ENCODE results near the gene IGSF22.

IGSF22 gene

DNA sequence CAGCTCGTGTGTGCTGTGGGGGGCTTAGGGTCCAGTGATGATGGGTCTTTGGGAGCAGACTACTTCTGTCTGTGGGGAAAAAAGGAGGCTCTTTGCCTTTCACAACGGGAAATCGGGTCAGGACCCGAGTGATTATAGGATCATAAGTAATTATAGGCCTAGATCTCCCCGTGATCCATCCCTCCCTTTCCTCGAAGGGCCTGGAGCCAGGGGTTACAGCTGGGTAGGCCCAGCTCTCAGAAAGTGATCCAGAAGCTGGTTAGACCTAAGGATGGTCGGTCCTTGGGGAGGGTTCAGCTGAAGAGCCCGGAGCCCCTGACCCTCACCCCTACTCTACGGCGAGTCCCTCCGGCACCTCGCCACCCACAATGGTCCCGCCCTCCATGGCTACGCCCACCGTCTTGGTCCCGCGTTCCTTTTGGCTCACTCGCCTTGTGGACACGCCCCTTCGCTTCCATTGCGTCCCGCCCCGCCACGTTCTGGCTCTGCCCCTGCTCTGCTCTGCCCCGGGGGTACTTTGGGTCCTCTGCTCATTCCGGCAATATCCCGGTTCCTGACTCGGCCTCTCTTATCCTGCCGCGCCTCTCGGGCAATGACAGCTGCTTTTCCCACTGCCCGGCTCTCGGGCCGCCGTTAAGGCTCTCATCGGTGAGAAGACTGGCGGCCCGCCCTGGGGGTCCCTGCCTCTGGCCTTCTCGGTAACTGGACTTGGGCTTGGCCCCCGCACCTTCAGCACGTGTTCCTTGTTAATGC, 5.0 kb downstream of the IGSF22 start (continued):
- TF ChIP-seq ZNF529 (tag by site-specific recombination; IDR thresholded peaks at IDR 0.05; ENCODE audit: insufficient replicate concordance) (no peak), ZBTB21 (tag by site-specific recombination; IDR thresholded peaks at IDR 0.05) (no peak), ZNF600 (tag by site-specific recombination; IDR thresholded peaks at IDR 0.05) (peak; percentile 92), ZNF664 (tag by site-specific recombination; IDR thresholded peaks at IDR 0.05) (no peak), ZEB2 (tag by site-specific recombination; IDR thresholded peaks at IDR 0.05) (no peak), SP7 (tag by site-specific recombination; IDR thresholded peaks at IDR 0.05) (peak; percentile 57), ZNF350 (tag by site-specific recombination; IDR thresholded peaks at IDR 0.05) (no peak), ZNF677 (tag by site-specific recombination; IDR thresholded peaks at IDR 0.05) (no peak), ZBTB1 (tag by site-specific recombination; IDR thresholded peaks at IDR 0.05) (no peak), ZNF112 (tag by site-specific recombination; IDR thresholded peaks at IDR 0.05) (no peak), ZFHX2 (tag by site-specific recombination; conservative IDR thresholded peaks at IDR 0.05) (peak; percentile 51; the same call in 1 of the 2 replicates), BCL11A (tag by site-specific recombination; IDR thresholded peaks at IDR 0.05; ENCODE audit: low read depth) (no peak), KLF16 (tag by site-specific recombination; IDR thresholded peaks at IDR 0.05) (no peak), ZNF549 (tag by site-specific recombination; IDR thresholded peaks at IDR 0.05) (no peak), ZNF473 (tag by site-specific recombination; IDR thresholded peaks at IDR 0.05) (no peak), EGR2 (tag by site-specific recombination; IDR thresholded peaks at IDR 0.05; ENCODE audit: low read depth) (peak; percentile 19; the same call in 1 of the 2 replicates), ZBTB8A (tag by site-specific recombination; IDR thresholded peaks at IDR 0.05) (no peak), ZNF571 (tag by site-specific recombination; IDR thresholded peaks at IDR 0.05) (no peak), ZNF121 (tag by site-specific recombination; IDR thresholded peaks at IDR 0.05) (no peak), KLF9 (tag by site-specific recombination; IDR thresholded peaks at IDR 0.05; ENCODE audit: low read depth) (peak; percentile 74)
- TF ChIP-seq, protein P1, sequence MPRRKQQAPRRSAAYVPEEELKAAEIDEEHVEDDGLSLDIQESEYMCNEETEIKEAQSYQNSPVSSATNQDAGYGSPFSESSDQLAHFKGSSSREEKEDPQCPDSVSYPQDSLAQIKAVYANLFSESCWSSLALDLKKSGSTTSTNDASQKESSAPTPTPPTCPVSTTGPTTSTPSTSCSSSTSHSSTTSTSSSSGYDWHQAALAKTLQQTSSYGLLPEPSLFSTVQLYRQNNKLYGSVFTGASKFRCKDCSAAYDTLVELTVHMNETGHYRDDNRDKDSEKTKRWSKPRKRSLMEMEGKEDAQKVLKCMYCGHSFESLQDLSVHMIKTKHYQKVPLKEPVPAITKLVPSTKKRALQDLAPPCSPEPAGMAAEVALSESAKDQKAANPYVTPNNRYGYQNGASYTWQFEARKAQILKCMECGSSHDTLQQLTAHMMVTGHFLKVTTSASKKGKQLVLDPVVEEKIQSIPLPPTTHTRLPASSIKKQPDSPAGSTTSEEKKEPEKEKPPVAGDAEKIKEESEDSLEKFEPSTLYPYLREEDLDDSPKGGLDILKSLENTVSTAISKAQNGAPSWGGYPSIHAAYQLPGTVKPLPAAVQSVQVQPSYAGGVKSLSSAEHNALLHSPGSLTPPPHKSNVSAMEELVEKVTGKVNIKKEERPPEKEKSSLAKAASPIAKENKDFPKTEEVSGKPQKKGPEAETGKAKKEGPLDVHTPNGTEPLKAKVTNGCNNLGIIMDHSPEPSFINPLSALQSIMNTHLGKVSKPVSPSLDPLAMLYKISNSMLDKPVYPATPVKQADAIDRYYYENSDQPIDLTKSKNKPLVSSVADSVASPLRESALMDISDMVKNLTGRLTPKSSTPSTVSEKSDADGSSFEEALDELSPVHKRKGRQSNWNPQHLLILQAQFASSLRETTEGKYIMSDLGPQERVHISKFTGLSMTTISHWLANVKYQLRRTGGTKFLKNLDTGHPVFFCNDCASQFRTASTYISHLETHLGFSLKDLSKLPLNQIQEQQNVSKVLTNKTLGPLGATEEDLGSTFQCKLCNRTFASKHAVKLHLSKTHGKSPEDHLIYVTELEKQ (tag by site-specific recombination; IDR thresholded peaks at IDR 0.05; ENCODE audit: borderline replicate concordance): no peak
- TF ChIP-seq, protein P2, sequence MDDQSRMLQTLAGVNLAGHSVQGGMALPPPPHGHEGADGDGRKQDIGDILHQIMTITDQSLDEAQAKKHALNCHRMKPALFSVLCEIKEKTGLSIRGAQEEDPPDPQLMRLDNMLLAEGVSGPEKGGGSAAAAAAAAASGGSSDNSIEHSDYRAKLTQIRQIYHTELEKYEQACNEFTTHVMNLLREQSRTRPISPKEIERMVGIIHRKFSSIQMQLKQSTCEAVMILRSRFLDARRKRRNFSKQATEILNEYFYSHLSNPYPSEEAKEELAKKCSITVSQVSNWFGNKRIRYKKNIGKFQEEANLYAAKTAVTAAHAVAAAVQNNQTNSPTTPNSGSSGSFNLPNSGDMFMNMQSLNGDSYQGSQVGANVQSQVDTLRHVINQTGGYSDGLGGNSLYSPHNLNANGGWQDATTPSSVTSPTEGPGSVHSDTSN (CRISPR knock-in tag; IDR thresholded peaks at IDR 0.05): no peak
- TF ChIP-seq, protein P3, sequence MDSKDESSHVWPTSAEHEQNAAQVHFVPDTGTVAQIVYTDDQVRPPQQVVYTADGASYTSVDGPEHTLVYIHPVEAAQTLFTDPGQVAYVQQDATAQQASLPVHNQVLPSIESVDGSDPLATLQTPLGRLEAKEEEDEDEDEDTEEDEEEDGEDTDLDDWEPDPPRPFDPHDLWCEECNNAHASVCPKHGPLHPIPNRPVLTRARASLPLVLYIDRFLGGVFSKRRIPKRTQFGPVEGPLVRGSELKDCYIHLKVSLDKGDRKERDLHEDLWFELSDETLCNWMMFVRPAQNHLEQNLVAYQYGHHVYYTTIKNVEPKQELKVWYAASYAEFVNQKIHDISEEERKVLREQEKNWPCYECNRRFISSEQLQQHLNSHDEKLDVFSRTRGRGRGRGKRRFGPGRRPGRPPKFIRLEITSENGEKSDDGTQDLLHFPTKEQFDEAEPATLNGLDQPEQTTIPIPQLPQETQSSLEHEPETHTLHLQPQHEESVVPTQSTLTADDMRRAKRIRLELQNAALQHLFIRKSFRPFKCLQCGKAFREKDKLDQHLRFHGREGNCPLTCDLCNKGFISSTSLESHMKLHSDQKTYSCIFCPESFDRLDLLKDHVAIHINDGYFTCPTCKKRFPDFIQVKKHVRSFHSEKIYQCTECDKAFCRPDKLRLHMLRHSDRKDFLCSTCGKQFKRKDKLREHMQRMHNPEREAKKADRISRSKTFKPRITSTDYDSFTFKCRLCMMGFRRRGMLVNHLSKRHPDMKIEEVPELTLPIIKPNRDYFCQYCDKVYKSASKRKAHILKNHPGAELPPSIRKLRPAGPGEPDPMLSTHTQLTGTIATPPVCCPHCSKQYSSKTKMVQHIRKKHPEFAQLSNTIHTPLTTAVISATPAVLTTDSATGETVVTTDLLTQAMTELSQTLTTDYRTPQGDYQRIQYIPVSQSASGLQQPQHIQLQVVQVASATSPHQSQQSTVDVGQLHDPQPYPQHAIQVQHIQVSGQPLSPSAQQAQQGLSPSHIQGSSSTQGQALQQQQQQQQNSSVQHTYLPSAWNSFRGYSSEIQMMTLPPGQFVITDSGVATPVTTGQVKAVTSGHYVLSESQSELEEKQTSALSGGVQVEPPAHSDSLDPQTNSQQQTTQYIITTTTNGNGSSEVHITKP (tag by site-specific recombination; IDR thresholded peaks at IDR 0.05): peak; percentile 76
- TF ChIP-seq, protein P4, sequence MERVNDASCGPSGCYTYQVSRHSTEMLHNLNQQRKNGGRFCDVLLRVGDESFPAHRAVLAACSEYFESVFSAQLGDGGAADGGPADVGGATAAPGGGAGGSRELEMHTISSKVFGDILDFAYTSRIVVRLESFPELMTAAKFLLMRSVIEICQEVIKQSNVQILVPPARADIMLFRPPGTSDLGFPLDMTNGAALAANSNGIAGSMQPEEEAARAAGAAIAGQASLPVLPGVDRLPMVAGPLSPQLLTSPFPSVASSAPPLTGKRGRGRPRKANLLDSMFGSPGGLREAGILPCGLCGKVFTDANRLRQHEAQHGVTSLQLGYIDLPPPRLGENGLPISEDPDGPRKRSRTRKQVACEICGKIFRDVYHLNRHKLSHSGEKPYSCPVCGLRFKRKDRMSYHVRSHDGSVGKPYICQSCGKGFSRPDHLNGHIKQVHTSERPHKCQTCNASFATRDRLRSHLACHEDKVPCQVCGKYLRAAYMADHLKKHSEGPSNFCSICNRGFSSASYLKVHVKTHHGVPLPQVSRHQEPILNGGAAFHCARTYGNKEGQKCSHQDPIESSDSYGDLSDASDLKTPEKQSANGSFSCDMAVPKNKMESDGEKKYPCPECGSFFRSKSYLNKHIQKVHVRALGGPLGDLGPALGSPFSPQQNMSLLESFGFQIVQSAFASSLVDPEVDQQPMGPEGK (tag by site-specific recombination; IDR thresholded peaks at IDR 0.05): peak; percentile 50; the same call in 1 of the 2 replicates
- TF ChIP-seq, protein P5, sequence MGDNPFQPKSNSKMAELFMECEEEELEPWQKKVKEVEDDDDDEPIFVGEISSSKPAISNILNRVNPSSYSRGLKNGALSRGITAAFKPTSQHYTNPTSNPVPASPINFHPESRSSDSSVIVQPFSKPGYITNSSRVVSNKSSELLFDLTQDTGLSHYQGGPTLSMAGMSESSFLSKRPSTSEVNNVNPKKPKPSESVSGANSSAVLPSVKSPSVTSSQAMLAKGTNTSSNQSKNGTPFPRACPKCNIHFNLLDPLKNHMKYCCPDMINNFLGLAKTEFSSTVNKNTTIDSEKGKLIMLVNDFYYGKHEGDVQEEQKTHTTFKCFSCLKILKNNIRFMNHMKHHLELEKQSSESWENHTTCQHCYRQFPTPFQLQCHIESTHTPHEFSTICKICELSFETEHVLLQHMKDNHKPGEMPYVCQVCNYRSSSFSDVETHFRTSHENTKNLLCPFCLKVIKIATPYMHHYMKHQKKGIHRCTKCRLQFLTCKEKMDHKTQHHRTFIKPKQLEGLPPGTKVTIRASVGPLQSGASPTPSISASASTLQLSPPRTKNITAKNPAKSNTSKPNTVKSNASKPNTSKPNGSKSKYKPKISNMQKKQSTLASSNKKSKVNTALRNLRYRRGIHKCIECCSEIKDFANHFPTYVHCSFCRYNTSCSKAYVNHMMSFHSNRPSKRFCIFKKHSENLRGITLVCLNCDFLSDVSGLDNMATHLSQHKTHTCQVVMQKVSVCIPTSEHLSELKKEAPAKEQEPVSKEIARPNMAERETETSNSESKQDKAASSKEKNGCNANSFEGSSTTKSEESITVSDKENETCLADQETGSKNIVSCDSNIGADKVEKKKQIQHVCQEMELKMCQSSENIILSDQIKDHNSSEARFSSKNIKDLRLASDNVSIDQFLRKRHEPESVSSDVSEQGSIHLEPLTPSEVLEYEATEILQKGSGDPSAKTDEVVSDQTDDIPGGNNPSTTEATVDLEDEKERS (tag by site-specific recombination; IDR thresholded peaks at IDR 0.05): no peak
